Liver (tissue), 9 donors: ENCODE data around the gene MTCP1. TPM values are rescaled to one million over a fixed set of nuclear protein-coding genes. Genes with fewer than 3 reads are reported as not detected.

Experiments used
- DNase-seq: peaks from one replicate; pipeline ENCODE4 v3.0.0-alpha.2; 2017; ENCODE audit warnings: low spot score
- H3K27ac ChIP-seq, 2 donors: one replicate each; pipeline ENCODE4 v1.7.0; 2013; ENCODE audit warnings: inconsistent platforms in 2 of 2, low read length in 2 of 2, control low read depth in 1 of 2, low read depth in 1 of 2, mild to moderate bottlenecking in 1 of 2
- H3K27me3 ChIP-seq, 4 donors: one replicate each; pipeline versions ENCODE4 v1.6.1 to v1.7.0; 2013; ENCODE audit warnings: low read length in 3 of 4, inconsistent platforms in 1 of 4, mild to moderate bottlenecking in 1 of 4, moderate library complexity in 1 of 4; ENCODE audit not compliant: control insufficient read depth in 4 of 4, insufficient read depth in 4 of 4
- H3K36me3 ChIP-seq, 4 donors: one replicate each; pipeline versions ENCODE4 v1.6.1 to v1.7.0; 2013; ENCODE audit warnings: low read length in 3 of 4, mild to moderate bottlenecking in 3 of 4, low read depth in 1 of 4, moderate library complexity in 1 of 4; ENCODE audit not compliant: control insufficient read depth in 4 of 4, insufficient read depth in 3 of 4
- H3K4me1 ChIP-seq, 4 donors: one replicate each; pipeline versions ENCODE4 v1.6.1 to v1.7.0; 2013; ENCODE audit warnings: low read length in 3 of 4, mild to moderate bottlenecking in 3 of 4, moderate library complexity in 1 of 4; ENCODE audit not compliant: control insufficient read depth in 4 of 4, insufficient read depth in 4 of 4
- H3K4me3 ChIP-seq, 3 donors: one replicate each; pipeline versions ENCODE4 v1.6.1 to v1.7.0; 2013; ENCODE audit warnings: low read length in 3 of 3, control low read depth in 1 of 3, low read depth in 1 of 3, mild to moderate bottlenecking in 1 of 3
- H3K9ac ChIP-seq, 2 donors: one replicate each; pipeline ENCODE4 v1.7.0; 2013; ENCODE audit warnings: low read length in 2 of 2, mild to moderate bottlenecking in 2 of 2, moderate library complexity in 2 of 2, control low read depth in 1 of 2, low read depth in 1 of 2
- H3K9me3 ChIP-seq, 4 donors: one replicate each; pipeline versions ENCODE4 v1.6.1 to v1.7.0; 2013; ENCODE audit warnings: low read length in 3 of 4; ENCODE audit not compliant: control insufficient read depth in 4 of 4
- ATF3 ChIP-seq: IDR thresholded peaks from 2 replicates; pipeline ENCODE4 v1.6.1; 2016; ENCODE audit warnings: antibody characterized with exemption
- CTCF ChIP-seq: fragments of 150-350 bp; IDR thresholded peaks from 2 replicates; pipeline ENCODE4 v1.5.1; 2017; ENCODE audit warnings: improper control_type of control experiment, low read depth, low read length; ENCODE audit not compliant: missing input control
- EGR1 ChIP-seq, 2 donors: IDR thresholded peaks; 2 replicates each; pipeline ENCODE4 v1.6.1; 2016 to 2018; ENCODE audit warnings: antibody characterized with exemption in 2 of 2, low read depth in 2 of 2
- FOXA1 ChIP-seq: IDR thresholded peaks from 2 replicates; pipeline ENCODE4 v1.6.1; 2016; ENCODE audit warnings: antibody characterized with exemption
- FOXA2 ChIP-seq: IDR thresholded peaks from 2 replicates; pipeline ENCODE4 v1.6.1; 2016; ENCODE audit warnings: antibody characterized with exemption
- GABPA ChIP-seq, 2 donors: IDR thresholded peaks in 1 of 2; conservative IDR thresholded peaks in 1 of 2; 2 replicates each; pipeline ENCODE4 v1.6.1; 2016; ENCODE audit warnings: antibody characterized with exemption in 2 of 2, mild to moderate bottlenecking in 1 of 2, moderate library complexity in 1 of 2
- HNF4A ChIP-seq, 2 donors: conservative IDR thresholded peaks; 2 replicates each; pipeline ENCODE4 v1.6.1; 2016; ENCODE audit warnings: antibody characterized with exemption in 2 of 2, mild to moderate bottlenecking in 2 of 2
- HNF4G ChIP-seq: IDR thresholded peaks from 2 replicates; pipeline ENCODE4 v1.6.1; 2016; ENCODE audit warnings: antibody characterized with exemption
- JUND ChIP-seq, 2 donors: IDR thresholded peaks; 2 replicates each; pipeline ENCODE4 v1.6.1; 2016; ENCODE audit warnings: antibody characterized with exemption in 2 of 2
- MAX ChIP-seq: IDR thresholded peaks from 2 replicates; pipeline ENCODE4 v1.6.1; 2016; ENCODE audit warnings: antibody characterized with exemption
- NR2F2 ChIP-seq: IDR thresholded peaks from 2 replicates; pipeline ENCODE4 v1.6.1; 2016; ENCODE audit warnings: antibody characterized with exemption
- RAD21 ChIP-seq, 2 donors: IDR thresholded peaks; 2 replicates each; pipeline ENCODE4 v1.6.1; 2016; ENCODE audit warnings: antibody characterized with exemption in 2 of 2, mild to moderate bottlenecking in 2 of 2
- RXRA ChIP-seq, 2 donors: IDR thresholded peaks; 2 replicates each; pipeline ENCODE4 v1.6.1; 2017 to 2018; ENCODE audit warnings: antibody characterized with exemption in 2 of 2, mild to moderate bottlenecking in 1 of 2
- SP1 ChIP-seq: IDR thresholded peaks from 2 replicates; pipeline ENCODE4 v1.6.1; 2018; ENCODE audit warnings: antibody characterized with exemption, mild to moderate bottlenecking
- TAF1 ChIP-seq: conservative IDR thresholded peaks from 2 replicates; pipeline ENCODE4 v1.6.1; 2016; ENCODE audit warnings: antibody characterized with exemption, mild to moderate bottlenecking
- YY1 ChIP-seq: IDR thresholded peaks from 2 replicates; pipeline ENCODE4 v1.6.1; 2016; ENCODE audit warnings: antibody characterized with exemption, mild to moderate bottlenecking
- ZBTB33 ChIP-seq: IDR thresholded peaks from 2 replicates; pipeline ENCODE4 v1.6.1; 2016; ENCODE audit warnings: antibody characterized with exemption
- WGBS: extraction: QIAGEN DNeasy Blood & Tissue Kit; methylation state at CpG from one replicate; pipeline ENCODE4 v1.1.7; 2013; 5-methylcytosine and 5-hydroxymethylcytosine counted together
- polyA plus RNA-seq, 2 donors: library from polyadenylated mRNA; stranded (reverse) in 1 of 2; unstranded in 1 of 2; fragments of 200-250 nt in 1 of 2; fragments of >200 nt in 1 of 2; fragmentation: Nextera tagmentation in 1 of 2; extraction: Ambion mirVana in 1 of 2; gene quantifications; one replicate each; pipeline versions ENCODE4 v1.2.1 to v1.2.3, GENCODE V29; 2013 to 2015
- total RNA-seq, 2 donors: library from RNA; depleted of rRNA; stranded (reverse); fragments of >200 nt; gene quantifications; one replicate each; pipeline ENCODE4 v1.2.3, GENCODE V29; 2014
- donor health status: healthy.
- donor health status: healthy.
- donor health status: healthy.
- donor health status: healthy.
- donor health status: healthy.

The MTCP1 gene
- total and polyA plus RNA-seq, 4 donors: 2.2 to 10.0 (median 5.2) TPM

GRCh38 chrX:155046129-155046810 is 24.7 kb downstream of the MTCP1 start:
- Histone ChIP-seq H3K27ac (no peak overlapping the region), H3K9me3 (no peaks in the 10 kb centered on the region), H3K36me3 (peaks cover 0 to 3% (median 0%) of the 10 kb centered on the region in 4 donors), H3K4me1 (peaks cover 0 to 4% (median 2%) of the 10 kb centered on the region in 4 donors), H3K27me3 (no peaks in the 10 kb centered on the region), H3K4me3 (no peak overlapping the region), H3K9ac (no peak overlapping the region)
- no peak for DNase-seq
- TF ChIP-seq GABPA (IDR thresholded peaks at IDR 0.05 in 1 of 2, conservative IDR thresholded peaks at IDR 0.05 in 1 of 2) (no peak), HNF4G (no peak), EGR1 (IDR thresholded peaks at IDR 0.05; ENCODE audit: low read depth in 2 of 2) (no peak), HNF4A (conservative IDR thresholded peaks at IDR 0.05) (no peak), JUND (IDR thresholded peaks at IDR 0.05) (no peak), TAF1 (no peak), FOXA1 (no peak), MAX (no peak), YY1 (no peak)
- 93% methylated on average over 6 of the region's 6 CpGs for WGBS

GRCh38 chrX:155035688-155036087 is 35.2 kb downstream of the MTCP1 start:
- H3K9ac ChIP-seq: no peak overlapping the region
- peaks cover 0 to 3% (median 1%) of the 10 kb centered on the region in 4 donors for H3K36me3 ChIP-seq
- no peak for TF ChIP-seq SP1
- TF ChIP-seq ZBTB33: no peak
- no peak for TF ChIP-seq RXRA (IDR thresholded peaks at IDR 0.05)
- no peak for TF ChIP-seq CTCF
- H3K9me3 ChIP-seq: peaks cover 0 to 4% (median 0%) of the 10 kb centered on the region in 4 donors
- H3K27ac ChIP-seq: no peak overlapping the region
- H3K27me3 ChIP-seq: no peaks in the 10 kb centered on the region
- H3K4me1 ChIP-seq: no peaks in the 10 kb centered on the region
- no peak for DNase-seq
- 100% methylated on average over 4 of the region's 4 CpGs for WGBS
- no peak overlapping the region for H3K4me3 ChIP-seq

GRCh38 chrX:155031657-155032056 is 39.3 kb downstream of the MTCP1 start:
- H3K4me3 ChIP-seq: no peak overlapping the region
- no peak for TF ChIP-seq SP1
- TF ChIP-seq RXRA (IDR thresholded peaks at IDR 0.05): no peak
- TF ChIP-seq TAF1: no peak
- no peak for TF ChIP-seq HNF4G
- TF ChIP-seq ATF3: no peak
- no peak for TF ChIP-seq CTCF
- no peak for TF ChIP-seq RAD21 (IDR thresholded peaks at IDR 0.05)
- TF ChIP-seq FOXA1: no peak
- TF ChIP-seq NR2F2: no peak
- no peak for TF ChIP-seq FOXA2
- no peak for TF ChIP-seq ZBTB33
- no peak for TF ChIP-seq YY1
- TF ChIP-seq HNF4A (conservative IDR thresholded peaks at IDR 0.05): no peak
- no peaks in the 10 kb centered on the region for H3K27me3 ChIP-seq
- peaks cover 0 to 4% (median 0%) of the 10 kb centered on the region in 4 donors for H3K9me3 ChIP-seq
- H3K27ac ChIP-seq: no peak overlapping the region
- peaks cover 0 to 9% (median 4%) of the 10 kb centered on the region in 4 donors for H3K4me1 ChIP-seq
- H3K36me3 ChIP-seq: peaks cover 0 to 3% (median 1%) of the 10 kb centered on the region in 4 donors
- 89% methylated on average over 5 of the region's 5 CpGs for WGBS
- H3K9ac ChIP-seq: no peak overlapping the region
- DNase-seq: no peak
